ENCODE data around the gene DRD4.

DNA sequence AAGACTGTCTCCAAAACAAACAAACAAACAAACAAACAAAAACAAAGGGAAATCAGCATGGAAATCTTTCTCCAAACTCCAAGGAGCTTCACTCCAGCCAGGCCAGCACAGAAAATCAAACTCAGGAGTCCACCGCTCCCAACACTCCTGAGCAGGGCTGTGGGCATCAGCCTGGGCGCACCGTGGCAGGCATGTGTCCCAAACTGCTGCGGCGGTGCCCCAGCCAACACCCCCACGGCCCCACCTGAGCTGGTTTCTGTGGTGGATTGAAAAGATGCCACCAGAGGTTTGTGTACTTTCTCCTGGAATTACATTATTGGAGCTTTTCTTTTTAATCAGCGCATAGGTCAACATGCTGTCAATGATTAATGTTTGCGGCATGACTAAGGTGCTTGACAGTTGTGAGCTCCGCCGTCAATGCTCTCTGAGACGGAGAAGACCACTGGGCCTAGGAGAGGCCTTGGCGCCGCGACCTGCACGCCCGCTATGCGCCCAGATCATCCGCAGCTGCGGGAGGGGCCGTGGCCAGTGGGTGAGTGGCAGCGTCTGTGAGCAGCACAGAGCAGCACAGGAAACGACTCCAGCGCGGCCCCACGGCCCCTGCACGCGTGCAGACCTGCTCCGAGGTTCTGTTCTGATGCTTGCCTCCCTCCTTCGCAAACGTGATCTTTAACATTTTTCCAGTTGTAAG, 18.1 kb downstream of the DRD4 start:
- TF ChIP-seq, protein P1, sequence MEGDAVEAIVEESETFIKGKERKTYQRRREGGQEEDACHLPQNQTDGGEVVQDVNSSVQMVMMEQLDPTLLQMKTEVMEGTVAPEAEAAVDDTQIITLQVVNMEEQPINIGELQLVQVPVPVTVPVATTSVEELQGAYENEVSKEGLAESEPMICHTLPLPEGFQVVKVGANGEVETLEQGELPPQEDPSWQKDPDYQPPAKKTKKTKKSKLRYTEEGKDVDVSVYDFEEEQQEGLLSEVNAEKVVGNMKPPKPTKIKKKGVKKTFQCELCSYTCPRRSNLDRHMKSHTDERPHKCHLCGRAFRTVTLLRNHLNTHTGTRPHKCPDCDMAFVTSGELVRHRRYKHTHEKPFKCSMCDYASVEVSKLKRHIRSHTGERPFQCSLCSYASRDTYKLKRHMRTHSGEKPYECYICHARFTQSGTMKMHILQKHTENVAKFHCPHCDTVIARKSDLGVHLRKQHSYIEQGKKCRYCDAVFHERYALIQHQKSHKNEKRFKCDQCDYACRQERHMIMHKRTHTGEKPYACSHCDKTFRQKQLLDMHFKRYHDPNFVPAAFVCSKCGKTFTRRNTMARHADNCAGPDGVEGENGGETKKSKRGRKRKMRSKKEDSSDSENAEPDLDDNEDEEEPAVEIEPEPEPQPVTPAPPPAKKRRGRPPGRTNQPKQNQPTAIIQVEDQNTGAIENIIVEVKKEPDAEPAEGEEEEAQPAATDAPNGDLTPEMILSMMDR (IDR thresholded peaks at IDR 0.05; ENCODE audit: low read length): no peak
- no peak for TF ChIP-seq EZH2phosphoT487 (IDR thresholded peaks at IDR 0.05; ENCODE audit: low read length)

Data from MM.1S (cell line).